ENCODE data around the gene GALNT14. TPM values are rescaled to one million over a fixed set of nuclear protein-coding genes. Genes with fewer than 3 reads are reported as not detected.

GALNT14 gene
- total RNA-seq, 1 experiment from 2014 or later: 6.0 TPM

DNA sequence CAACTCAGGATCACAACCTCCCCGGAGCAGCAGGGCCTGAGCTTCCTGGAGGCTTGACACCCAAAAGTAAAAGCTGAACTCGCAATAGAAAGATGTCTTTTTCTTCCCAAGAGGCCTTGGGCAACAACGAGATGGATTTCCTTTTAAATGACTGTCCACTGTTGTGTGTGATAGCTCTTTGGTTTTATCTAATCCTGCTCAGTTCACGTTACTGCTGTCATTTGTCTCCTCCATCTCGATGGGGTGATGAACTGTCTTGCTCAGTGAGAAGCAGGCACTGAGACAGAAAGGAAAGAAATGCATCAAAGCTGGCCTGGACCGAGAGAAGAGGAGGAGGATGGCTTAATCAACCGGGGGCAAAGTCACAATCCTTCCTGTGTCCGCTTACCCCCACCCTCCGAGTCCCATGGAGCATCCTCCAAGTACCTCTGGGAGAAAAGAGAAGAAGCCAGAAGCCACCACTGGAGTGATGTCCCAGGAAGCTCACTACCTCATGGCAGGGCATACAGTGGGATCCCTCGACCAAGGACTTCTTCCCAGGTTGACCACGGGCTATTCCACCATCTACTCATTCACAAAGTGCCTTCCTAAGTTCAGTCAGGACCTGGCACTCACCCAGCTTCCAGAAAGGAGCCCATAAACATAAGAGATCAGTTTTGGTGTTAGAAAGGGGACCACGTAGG, 68.5 kb downstream of the GALNT14 start (continued):
- TF ChIP-seq, protein P1, sequence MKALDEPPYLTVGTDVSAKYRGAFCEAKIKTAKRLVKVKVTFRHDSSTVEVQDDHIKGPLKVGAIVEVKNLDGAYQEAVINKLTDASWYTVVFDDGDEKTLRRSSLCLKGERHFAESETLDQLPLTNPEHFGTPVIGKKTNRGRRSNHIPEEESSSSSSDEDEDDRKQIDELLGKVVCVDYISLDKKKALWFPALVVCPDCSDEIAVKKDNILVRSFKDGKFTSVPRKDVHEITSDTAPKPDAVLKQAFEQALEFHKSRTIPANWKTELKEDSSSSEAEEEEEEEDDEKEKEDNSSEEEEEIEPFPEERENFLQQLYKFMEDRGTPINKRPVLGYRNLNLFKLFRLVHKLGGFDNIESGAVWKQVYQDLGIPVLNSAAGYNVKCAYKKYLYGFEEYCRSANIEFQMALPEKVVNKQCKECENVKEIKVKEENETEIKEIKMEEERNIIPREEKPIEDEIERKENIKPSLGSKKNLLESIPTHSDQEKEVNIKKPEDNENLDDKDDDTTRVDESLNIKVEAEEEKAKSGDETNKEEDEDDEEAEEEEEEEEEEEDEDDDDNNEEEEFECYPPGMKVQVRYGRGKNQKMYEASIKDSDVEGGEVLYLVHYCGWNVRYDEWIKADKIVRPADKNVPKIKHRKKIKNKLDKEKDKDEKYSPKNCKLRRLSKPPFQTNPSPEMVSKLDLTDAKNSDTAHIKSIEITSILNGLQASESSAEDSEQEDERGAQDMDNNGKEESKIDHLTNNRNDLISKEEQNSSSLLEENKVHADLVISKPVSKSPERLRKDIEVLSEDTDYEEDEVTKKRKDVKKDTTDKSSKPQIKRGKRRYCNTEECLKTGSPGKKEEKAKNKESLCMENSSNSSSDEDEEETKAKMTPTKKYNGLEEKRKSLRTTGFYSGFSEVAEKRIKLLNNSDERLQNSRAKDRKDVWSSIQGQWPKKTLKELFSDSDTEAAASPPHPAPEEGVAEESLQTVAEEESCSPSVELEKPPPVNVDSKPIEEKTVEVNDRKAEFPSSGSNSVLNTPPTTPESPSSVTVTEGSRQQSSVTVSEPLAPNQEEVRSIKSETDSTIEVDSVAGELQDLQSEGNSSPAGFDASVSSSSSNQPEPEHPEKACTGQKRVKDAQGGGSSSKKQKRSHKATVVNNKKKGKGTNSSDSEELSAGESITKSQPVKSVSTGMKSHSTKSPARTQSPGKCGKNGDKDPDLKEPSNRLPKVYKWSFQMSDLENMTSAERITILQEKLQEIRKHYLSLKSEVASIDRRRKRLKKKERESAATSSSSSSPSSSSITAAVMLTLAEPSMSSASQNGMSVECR (CRISPR knock-in tag; IDR thresholded peaks at IDR 0.05; ENCODE audit: borderline replicate concordance): no peak

DNA sequence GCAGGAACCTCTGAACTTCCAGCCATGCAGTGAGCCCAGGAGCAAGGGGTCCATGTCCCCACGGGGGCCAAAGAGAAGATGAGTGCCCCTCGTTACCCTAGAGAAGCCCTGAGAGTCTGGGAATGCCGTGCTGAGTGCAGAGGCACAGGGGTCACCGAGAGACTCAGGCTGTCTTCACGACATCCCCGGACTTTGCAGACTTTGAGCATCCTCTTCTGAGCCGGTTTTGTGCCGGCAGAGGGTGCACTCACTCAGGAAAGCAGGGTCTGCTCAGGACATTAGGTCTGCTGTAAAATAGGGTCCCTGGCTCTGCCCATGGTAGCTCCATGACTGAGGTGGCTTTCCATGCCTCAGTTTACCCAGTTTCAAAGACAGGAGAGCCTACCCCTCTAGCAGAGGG, 71.0 kb downstream of the GALNT14 start:
- H3K27ac Mint-ChIP-seq: no peak overlapping the region
- no peak overlapping the region for H3K4me3 Mint-ChIP-seq
- no peaks in the 10 kb centered on the region for H3K36me3 Mint-ChIP-seq
- H3K9me3 Mint-ChIP-seq: peaks cover 8% of the 10 kb centered on the region
- TF ChIP-seq NR1H2 (CRISPR knock-in tag; IDR thresholded peaks at IDR 0.05) (no peak), ZNF121 (CRISPR knock-in tag; IDR thresholded peaks at IDR 0.05) (no peak), NFYB (CRISPR knock-in tag; conservative IDR thresholded peaks at IDR 0.05; ENCODE audit: low read depth) (no peak), ETV6 (CRISPR knock-in tag; IDR thresholded peaks at IDR 0.05) (no peak), ZNF416 (CRISPR knock-in tag; IDR thresholded peaks at IDR 0.05) (no peak), FOXP1 (CRISPR knock-in tag; IDR thresholded peaks at IDR 0.05; ENCODE audit: borderline replicate concordance) (no peak), ESRRA (CRISPR knock-in tag; IDR thresholded peaks at IDR 0.05; ENCODE audit: borderline replicate concordance) (no peak), CBFB (CRISPR knock-in tag; IDR thresholded peaks at IDR 0.05; ENCODE audit: low read depth) (no peak), RORB (CRISPR knock-in tag; IDR thresholded peaks at IDR 0.05) (no peak), OVOL2 (CRISPR knock-in tag; IDR thresholded peaks at IDR 0.05; ENCODE audit: borderline replicate concordance) (no peak), CREM (CRISPR knock-in tag; IDR thresholded peaks at IDR 0.05) (no peak), NR2C2 (CRISPR knock-in tag; IDR thresholded peaks at IDR 0.05) (no peak)
- TF ChIP-seq, protein P2, sequence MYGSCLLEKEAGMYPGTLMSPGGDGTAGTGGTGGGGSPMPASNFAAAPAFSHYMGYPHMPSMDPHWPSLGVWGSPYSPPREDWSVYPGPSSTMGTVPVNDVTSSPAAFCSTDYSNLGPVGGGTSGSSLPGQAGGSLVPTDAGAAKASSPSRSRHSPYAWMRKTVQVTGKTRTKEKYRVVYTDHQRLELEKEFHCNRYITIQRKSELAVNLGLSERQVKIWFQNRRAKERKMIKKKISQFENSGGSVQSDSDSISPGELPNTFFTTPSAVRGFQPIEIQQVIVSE (CRISPR knock-in tag; IDR thresholded peaks at IDR 0.05; ENCODE audit: borderline replicate concordance): no peak
- TF ChIP-seq, protein P3, sequence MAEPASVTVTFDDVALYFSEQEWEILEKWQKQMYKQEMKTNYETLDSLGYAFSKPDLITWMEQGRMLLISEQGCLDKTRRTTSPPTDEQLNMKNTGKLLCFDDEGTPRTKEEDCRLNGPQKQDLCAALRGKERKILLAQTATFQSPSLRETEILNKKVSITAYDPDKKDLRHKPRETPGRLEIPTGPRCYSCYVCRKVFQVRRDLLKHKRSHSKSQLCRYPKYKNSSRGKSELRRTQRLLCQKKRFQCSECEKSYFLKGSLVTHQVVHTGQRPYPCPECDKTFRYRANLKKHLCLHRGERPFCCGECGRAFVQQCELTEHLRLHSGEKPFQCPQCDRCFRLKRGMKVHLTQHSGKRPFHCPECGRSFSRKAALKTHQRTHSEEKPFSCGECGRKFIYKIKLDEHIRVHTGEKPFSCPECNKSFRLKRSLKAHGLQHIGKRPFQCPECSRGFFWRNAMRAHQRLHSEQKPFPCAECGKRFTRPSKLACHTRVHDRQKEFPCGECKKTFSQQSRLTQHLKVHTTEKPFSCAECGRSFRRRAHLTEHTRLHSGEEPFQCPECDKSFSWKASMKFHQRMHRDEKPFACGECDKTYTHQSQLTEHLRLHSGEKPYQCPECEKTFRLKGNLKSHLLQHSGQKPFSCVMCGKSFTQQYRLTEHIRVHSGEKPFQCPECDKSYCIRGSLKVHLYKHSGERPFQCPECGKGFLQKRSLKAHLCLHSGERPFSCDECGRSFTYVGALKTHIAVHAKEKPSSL (CRISPR knock-in tag; conservative IDR thresholded peaks at IDR 0.05): no peak
- H3K27me3 Mint-ChIP-seq (ENCODE audit: low read depth): no peaks in the 10 kb centered on the region
- peaks cover 14% of the 10 kb centered on the region for H3K4me1 Mint-ChIP-seq
- peak; percentile 53 for ATAC-seq
- peak; percentile 19 for DNase-seq (ENCODE audit: low spot score)
- CTCF ChIA-PET: interaction anchor here (0.7 to 1.8 kb wide), 7 partner anchors 12 to 356 kb away, joined by 3 to 11 read pairs (median 8); partner anchors contain the start of gene GALNT14
- POLR2A ChIA-PET: no interaction called here

DNA sequence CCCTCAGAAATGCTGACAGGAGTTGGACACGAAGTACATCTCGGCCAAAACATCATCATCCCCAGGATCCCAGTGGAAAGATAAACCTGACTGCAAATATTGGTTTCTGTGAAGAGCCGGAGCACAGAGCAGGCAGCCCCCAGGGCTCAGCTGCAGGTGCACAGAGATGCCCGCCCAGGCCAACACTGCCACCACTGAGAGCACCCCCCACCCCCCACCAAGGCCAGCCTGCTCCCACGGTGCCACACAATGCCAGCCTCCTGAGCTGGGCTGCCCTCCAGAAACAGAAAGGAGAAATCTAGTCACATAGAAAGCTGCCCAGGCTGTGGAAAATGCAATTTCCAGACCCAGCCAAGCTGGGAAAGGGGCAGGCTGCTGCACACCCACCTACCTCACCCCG, 71.7 kb downstream of the GALNT14 start:
- TF ChIP-seq TCF7 (CRISPR knock-in tag; IDR thresholded peaks at IDR 0.05; ENCODE audit: low read depth): no peak
- no peak for TF ChIP-seq TEAD4 (CRISPR knock-in tag; IDR thresholded peaks at IDR 0.05)
- no peak for TF ChIP-seq GRHL2 (CRISPR knock-in tag; IDR thresholded peaks at IDR 0.05; ENCODE audit: insufficient replicate concordance, severe bottlenecking)
- Mint-ChIP-seq H3K27me3 (ENCODE audit: low read depth) (no peaks in the 10 kb centered on the region), H3K4me1 (peaks cover 15% of the 10 kb centered on the region), H3K36me3 (no peaks in the 10 kb centered on the region), H3K9me3 (peaks cover 10% of the 10 kb centered on the region), H3K4me3 (no peak overlapping the region), H3K27ac (no peak overlapping the region)
- CTCF ChIA-PET: interaction anchor here (1.8 kb wide), 2 partner anchors 85 to 104 kb away, joined by 8 to 11 read pairs; no protein-coding TSS in a partner anchor
- DNase-seq (ENCODE audit: low spot score): no peak
- no peak for ATAC-seq
- POLR2A ChIA-PET: interaction anchor here (0.7 kb wide), 1 partner anchor 12 kb away, joined by 3 read pairs; no protein-coding TSS in a partner anchor
